ENCODE results near the gene ATP4B. TPM values are rescaled to one million over a fixed set of nuclear protein-coding genes. Genes with fewer than 3 reads are reported as not detected.

Gene ATP4B
- total RNA-seq, 1 experiment from 2014 or later, result not detected

DNA sequence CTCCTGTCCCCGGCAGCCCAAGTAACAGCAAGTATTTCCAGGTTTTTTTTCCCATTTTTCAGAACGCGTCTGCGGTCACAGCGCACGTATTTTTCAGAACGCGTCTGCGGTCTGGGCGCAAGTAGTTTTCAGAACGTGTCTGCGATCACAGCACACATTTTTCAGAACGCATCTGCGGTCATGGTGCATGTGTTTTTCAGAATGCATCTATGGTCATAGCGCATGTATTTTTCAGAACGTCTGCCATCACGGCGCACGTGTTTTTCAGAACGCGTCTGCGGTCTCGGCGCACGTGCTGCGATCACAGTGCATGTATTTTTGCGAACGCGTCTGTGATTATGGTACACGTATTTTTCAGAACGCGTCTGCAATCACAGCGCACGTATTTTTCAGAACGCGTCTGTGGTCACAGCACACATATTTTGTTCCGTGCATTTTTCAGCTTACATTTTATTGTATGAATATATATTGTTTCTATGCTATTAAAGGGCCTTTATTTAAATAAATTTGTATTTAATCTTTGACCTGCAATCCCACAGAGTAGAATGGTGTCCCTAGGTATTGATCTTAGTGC, 19.7 kb downstream of the ATP4B start:
- H4K8ac ChIP-seq (replicated peaks; ENCODE audit: insufficient read length, low read depth, low read length), result no peak overlapping the region
- H3K9ac ChIP-seq (ENCODE audit: extremely low read depth, insufficient read length, low read length), result no peak overlapping the region
- no peaks in the 10 kb centered on the region for H3K79me1 ChIP-seq (ENCODE audit: insufficient read depth, low read depth, low read length, poor library complexity, severe bottlenecking)
- H3K36me3 Mint-ChIP-seq (ENCODE audit: insufficient read depth in 1 of 3, low read depth in 3 of 3), result peaks cover 69 to 92% (median 91%) of the 10 kb centered on the region in 3 experiments; a peak in 6 of 7 replicates
- no peak overlapping the region for H2BK12ac ChIP-seq (ENCODE audit: insufficient read length, low read depth, low read length)
- H3K9me3 Mint-ChIP-seq, result peaks cover 0 to 34% of the 10 kb centered on the region in 2 experiments; a peak in 3 of 5 replicates
- no peak overlapping the region for H3K14ac ChIP-seq (ENCODE audit: insufficient read depth, low read length)
- no peaks in the 10 kb centered on the region for H3K4me1 ChIP-seq (ENCODE audit: insufficient read depth, low read length)
- no peak overlapping the region for H3K23ac ChIP-seq (ENCODE audit: insufficient read length, low read depth, low read length)
- no peaks in the 10 kb centered on the region for H3K79me2 ChIP-seq (ENCODE audit: insufficient read depth, low read length)
- H2BK120ac ChIP-seq (ENCODE audit: low read depth, low read length, poor library complexity, severe bottlenecking), result no peak overlapping the region
- no peak overlapping the region for H2AK5ac ChIP-seq (ENCODE audit: insufficient read length, low read length)
- no peak overlapping the region for H2BK15ac ChIP-seq (ENCODE audit: low read depth, low read length)
- TF ChIP-seq CTCF (conservative IDR thresholded peaks at IDR 0.05), result no peak
- H2BK5ac ChIP-seq (ENCODE audit: insufficient read length, low read length), result no peak overlapping the region
- DNase-seq, result no peak
- no peak overlapping the region for H3K56ac ChIP-seq (ENCODE audit: insufficient read length, low read depth, low read length)
- WGBS (ENCODE audit: extremely low coverage, insufficient read length, low lambda C conversion rate), result no CpG with 5 or more reads among the region's 37 CpGs
- H3K27ac Mint-ChIP-seq, result peak overlapping the region in 1 of 3 experiments; percentile 77; a peak in 1 of 7 replicates
- H4K5ac ChIP-seq (ENCODE audit: insufficient read length, low read depth, low read length), result no peak overlapping the region
- no peak overlapping the region for H3K4me2 ChIP-seq (ENCODE audit: insufficient read depth, insufficient read length, low read length)
- peaks cover 10% of the 10 kb centered on the region for H3K9me3 ChIP-seq (ENCODE audit: control insufficient read depth, low read depth, low read length)
- H3T11ph ChIP-seq (ENCODE audit: low read length), result no peak overlapping the region
- H3K18ac ChIP-seq (ENCODE audit: insufficient read length, low read depth, low read length), result no peak overlapping the region
- no peak overlapping the region for H2AFZ ChIP-seq (ENCODE audit: low read length)
- no peaks in the 10 kb centered on the region for H3K27me3 ChIP-seq (ENCODE audit: insufficient read depth, low read length)
- no peaks in the 10 kb centered on the region; the same call in 1 of the 2 replicates for H3K27me3 Mint-ChIP-seq (ENCODE audit: low read depth)
- H3K4me1 Mint-ChIP-seq, result no peaks in the 10 kb centered on the region
- no peak overlapping the region for H3K4ac ChIP-seq (ENCODE audit: low read depth, low read length)
- H4K91ac ChIP-seq (ENCODE audit: insufficient read length, low read depth, low read length), result no peak overlapping the region
- no peak overlapping the region for H3K4me3 Mint-ChIP-seq
- no peak overlapping the region for H3K27ac ChIP-seq (ENCODE audit: insufficient read length, low read depth, low read length)
- H2BK20ac ChIP-seq (ENCODE audit: low read depth, low read length, poor library complexity, severe bottlenecking), result no peak overlapping the region
- no peaks in the 10 kb centered on the region for H3K23me2 ChIP-seq (ENCODE audit: insufficient read length, low read depth, low read length, poor library complexity, severe bottlenecking)
- no peaks in the 10 kb centered on the region for H4K20me1 ChIP-seq (ENCODE audit: control insufficient read depth, insufficient read depth, insufficient read length)

All from H9 (cell line).